ENCODE measurements around the gene P2RY2.

P2RY2 gene

DNA sequence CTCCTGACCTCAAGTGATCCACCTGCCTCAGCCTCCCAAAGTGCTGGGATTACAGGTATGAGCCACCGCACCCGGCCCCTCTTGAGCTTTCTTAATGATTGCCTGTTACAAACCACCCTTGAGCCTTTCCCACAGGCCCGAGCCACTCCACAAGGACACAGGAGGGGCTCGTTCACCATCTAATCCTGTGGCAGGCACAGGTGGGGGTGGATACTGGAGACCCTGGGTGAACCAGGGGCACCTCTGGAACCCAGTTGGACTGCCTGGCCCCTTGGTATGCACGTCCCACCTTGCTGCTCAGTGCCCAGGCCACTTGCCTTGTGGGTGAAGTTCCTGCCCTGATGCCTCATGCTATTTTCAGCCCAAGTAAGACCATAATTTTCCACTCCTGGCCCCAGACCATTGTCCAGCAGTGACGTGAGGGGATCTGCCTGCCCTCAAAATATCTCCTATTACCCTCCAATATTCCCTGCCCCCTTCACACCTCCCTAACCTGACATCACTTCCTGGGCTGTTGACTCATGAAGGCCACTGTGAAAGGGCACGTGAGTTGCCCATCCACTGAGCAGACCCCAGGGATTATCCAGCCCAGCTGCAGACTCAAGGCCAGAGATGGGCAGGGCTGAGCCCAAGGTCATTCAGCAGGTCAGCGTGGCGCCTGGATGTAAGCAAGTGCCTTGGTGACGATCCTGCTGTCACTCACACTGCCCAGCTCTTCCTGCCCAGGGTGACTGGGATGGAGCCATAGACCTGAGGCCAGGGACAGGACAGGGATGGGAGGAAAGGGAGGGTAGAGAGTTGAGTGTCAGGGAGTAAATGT lies 19.6 kb downstream of the P2RY2 start:
- Mint-ChIP-seq H3K4me3 (no peak overlapping the region), H3K27me3 (peaks cover 9% of the 10 kb centered on the region), H3K4me1 (peaks cover 14% of the 10 kb centered on the region), H3K9me3 (no peaks in the 10 kb centered on the region), H3K27ac (no peak overlapping the region)
- no peak for ATAC-seq
- no peak for DNase-seq

DNA sequence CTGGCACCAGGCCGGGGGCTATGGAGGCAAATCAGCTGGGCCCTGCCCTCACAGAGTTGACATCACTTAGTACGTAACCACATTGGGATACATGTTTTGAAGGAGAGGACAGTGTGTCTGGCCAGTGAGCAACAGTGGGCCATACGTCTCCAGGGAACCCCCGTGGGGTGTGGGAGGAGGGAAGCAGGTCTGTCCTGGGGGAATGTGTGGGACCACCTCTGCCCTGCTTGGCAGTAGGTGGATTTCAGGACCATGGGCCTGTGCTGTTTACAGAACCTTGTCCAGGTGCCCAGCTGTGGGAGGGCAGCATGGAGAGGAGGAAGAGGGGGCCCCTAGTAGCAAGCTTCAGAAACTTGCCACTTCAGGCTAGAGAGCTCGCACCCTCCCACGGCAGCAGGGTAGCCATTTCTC lies 21.0 kb downstream of the P2RY2 start:
- H3K27ac Mint-ChIP-seq = no peak overlapping the region
- no peak for ATAC-seq
- DNase-seq = no peak
- H3K27me3 Mint-ChIP-seq = peaks cover 9% of the 10 kb centered on the region
- peaks cover 20% of the 10 kb centered on the region for H3K4me1 Mint-ChIP-seq
- no peak overlapping the region for H3K4me3 Mint-ChIP-seq
- H3K9me3 Mint-ChIP-seq = no peaks in the 10 kb centered on the region

GRCh38 chr11:73239571-73240189 lies 21.6 kb downstream of the P2RY2 start:
- Mint-ChIP-seq H3K4me1 (peaks cover 20% of the 10 kb centered on the region), H3K27me3 (peaks cover 9% of the 10 kb centered on the region), H3K27ac (no peak overlapping the region), H3K4me3 (no peak overlapping the region), H3K9me3 (no peaks in the 10 kb centered on the region)
- DNase-seq (no peak), ATAC-seq (no peak)

GRCh38 chr11:73240190-73240781 lies 22.2 kb downstream of the P2RY2 start:
- H3K27ac Mint-ChIP-seq = peak overlapping the region in 1 of 2 donors; percentile 1
- DNase-seq (no peak), ATAC-seq (no peak)
- no peak overlapping the region for H3K4me3 Mint-ChIP-seq
- no peaks in the 10 kb centered on the region for H3K9me3 Mint-ChIP-seq
- peaks cover 20% of the 10 kb centered on the region for H3K4me1 Mint-ChIP-seq
- H3K27me3 Mint-ChIP-seq = peaks cover 9% of the 10 kb centered on the region

- Mint-ChIP-seq H3K4me3 (no peak overlapping the region), H3K4me1 (peaks cover 20% of the 10 kb centered on the region), H3K27ac (no peak overlapping the region), H3K27me3 (peaks cover 9% of the 10 kb centered on the region), H3K9me3 (no peaks in the 10 kb centered on the region)
- ATAC-seq = no peak
- DNase-seq = no peak
Measured at GRCh38 chr11:73241300-73241699, 23.2 kb downstream of the P2RY2 start.

- DNase-seq (peak; percentile 73 to 80), ATAC-seq (peak; percentile 88)
- peaks cover 9% of the 10 kb centered on the region for H3K27me3 Mint-ChIP-seq
- H3K4me3 Mint-ChIP-seq = peak overlapping the region; percentile 30 to 69
- H3K4me1 Mint-ChIP-seq = peaks cover 19% of the 10 kb centered on the region
- H3K9me3 Mint-ChIP-seq = no peaks in the 10 kb centered on the region
- peak overlapping the region; percentile 75 to 85 for H3K27ac Mint-ChIP-seq
Measured at GRCh38 chr11:73242251-73243092, 24.4 kb downstream of the P2RY2 start.

- ATAC-seq (no peak), DNase-seq (no peak)
- no peak overlapping the region for H3K27ac Mint-ChIP-seq
- H3K4me1 Mint-ChIP-seq = peaks cover 13% of the 10 kb centered on the region
- peaks cover 9% of the 10 kb centered on the region for H3K27me3 Mint-ChIP-seq
- H3K4me3 Mint-ChIP-seq = no peak overlapping the region
- H3K9me3 Mint-ChIP-seq = no peaks in the 10 kb centered on the region
Measured at GRCh38 chr11:73243093-73243485, 25.0 kb downstream of the P2RY2 start.

- DNase-seq (no peak), ATAC-seq (no peak)
- Mint-ChIP-seq H3K27me3 (peaks cover 9% of the 10 kb centered on the region), H3K4me3 (no peak overlapping the region), H3K9me3 (no peaks in the 10 kb centered on the region), H3K27ac (no peak overlapping the region), H3K4me1 (peaks cover 23% of the 10 kb centered on the region)
Measured at GRCh38 chr11:73244589-73245240, 26.6 kb downstream of the P2RY2 start.

DNA sequence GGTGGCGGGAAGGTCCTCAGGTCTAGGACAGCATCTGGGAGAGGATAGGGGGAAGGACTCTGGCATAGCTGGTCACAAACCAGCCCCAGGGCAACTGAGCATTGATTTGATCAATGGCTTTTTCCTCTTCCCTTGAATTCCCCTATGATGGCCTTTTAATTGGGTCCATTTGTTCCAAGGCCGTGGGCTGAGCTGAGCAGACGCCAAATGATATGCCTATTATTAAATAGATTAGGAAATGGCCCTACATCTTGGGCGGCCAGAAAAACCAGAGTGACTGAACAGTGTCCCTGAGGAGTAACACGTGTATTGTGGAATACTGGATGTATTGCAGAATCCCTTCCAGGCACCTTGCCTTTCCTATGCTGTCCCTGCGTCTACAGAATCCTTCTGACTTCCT lies 27.4 kb downstream of the P2RY2 start:
- ATAC-seq = no peak
- Mint-ChIP-seq H3K4me3 (no peak overlapping the region), H3K27me3 (peaks cover 9% of the 10 kb centered on the region), H3K9me3 (no peaks in the 10 kb centered on the region), H3K27ac (no peak overlapping the region), H3K4me1 (peaks cover 24% of the 10 kb centered on the region)
- no peak for DNase-seq

- peaks cover 6% of the 10 kb centered on the region for H3K27me3 Mint-ChIP-seq
- ATAC-seq = no peak
- peaks cover 24% of the 10 kb centered on the region for H3K4me1 Mint-ChIP-seq
- no peaks in the 10 kb centered on the region for H3K9me3 Mint-ChIP-seq
- no peak overlapping the region for H3K27ac Mint-ChIP-seq
- no peak overlapping the region for H3K4me3 Mint-ChIP-seq
- DNase-seq = no peak
Measured at GRCh38 chr11:73246303-73246702, 28.2 kb downstream of the P2RY2 start.

- ATAC-seq (no peak), DNase-seq (no peak)
- Mint-ChIP-seq H3K9me3 (no peaks in the 10 kb centered on the region), H3K27me3 (no peaks in the 10 kb centered on the region), H3K4me3 (no peak overlapping the region), H3K27ac (no peak overlapping the region), H3K4me1 (peaks cover 11% of the 10 kb centered on the region)
Measured at GRCh38 chr11:73248526-73249185, 30.6 kb downstream of the P2RY2 start.

GRCh38 chr11:73249304-73249703 lies 31.2 kb downstream of the P2RY2 start:
- ATAC-seq (peak; percentile 60), DNase-seq (peak in 1 of 2 donors; percentile 20)
- Mint-ChIP-seq H3K27ac (no peak overlapping the region), H3K9me3 (no peaks in the 10 kb centered on the region), H3K27me3 (no peaks in the 10 kb centered on the region), H3K4me1 (peaks cover 11% of the 10 kb centered on the region), H3K4me3 (no peak overlapping the region)

DNA sequence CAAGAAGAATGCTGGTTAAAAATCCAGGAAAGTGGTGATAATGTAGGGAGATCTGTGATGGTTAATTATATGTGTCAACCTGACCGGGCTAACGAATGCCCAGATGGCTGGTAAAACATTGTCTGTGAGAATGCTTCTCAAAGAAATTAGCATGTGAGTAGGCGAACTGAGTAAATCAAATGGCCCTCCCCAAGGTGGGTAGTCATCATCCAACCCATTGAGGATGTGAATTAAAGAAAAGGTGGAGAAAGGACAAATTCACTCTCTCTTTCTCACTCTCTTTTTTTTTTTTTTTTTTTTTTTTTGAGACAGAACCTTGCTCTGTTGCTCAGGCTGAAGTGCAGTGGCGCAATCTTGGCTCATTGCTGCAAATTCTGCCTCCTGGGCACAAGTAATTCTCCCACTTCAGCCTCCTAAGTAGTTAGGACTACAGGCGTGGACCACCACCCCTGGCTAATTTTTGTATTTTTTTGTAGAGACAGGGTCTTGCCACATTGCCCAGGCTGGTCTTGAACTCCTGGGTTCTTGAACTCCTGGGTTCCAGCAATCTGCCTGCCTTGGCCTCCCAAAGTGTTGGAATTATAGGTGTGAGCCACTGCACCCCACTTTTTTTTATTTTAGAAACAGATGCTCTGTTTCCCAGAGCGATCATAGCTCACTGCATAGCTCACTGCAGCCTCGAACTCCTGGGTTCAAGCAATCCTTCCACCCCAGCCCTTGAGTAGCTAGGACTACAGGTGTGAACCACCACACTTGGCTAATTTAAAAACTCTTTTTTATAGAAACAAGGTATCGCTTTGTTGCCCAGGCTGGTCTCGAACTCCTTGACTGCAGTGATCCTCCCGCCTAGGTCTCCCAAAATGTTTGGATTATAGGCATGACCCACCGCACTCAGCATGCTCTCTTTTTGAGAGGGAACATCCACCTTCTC lies 32.0 kb downstream of the P2RY2 start:
- ATAC-seq (peak; percentile 65), DNase-seq (peak in 1 of 2 donors; percentile 26)
- Mint-ChIP-seq H3K27ac (no peak overlapping the region), H3K4me3 (no peak overlapping the region), H3K4me1 (peaks cover 11% of the 10 kb centered on the region), H3K9me3 (no peaks in the 10 kb centered on the region), H3K27me3 (no peaks in the 10 kb centered on the region)
